VCaP (cell line): Measurements from ENCODE around the gene NME3.

ENCODE experiments used
- H3K27ac ChIP-seq: fragments of 450-650 bp; 2 replicates; pipeline ENCODE4 v1.5.1; 2017
- TF ChIP-seq, protein P1 (sequence below): fragments of 450-650 bp; conservative IDR thresholded peaks from 2 replicates; pipeline ENCODE4 v1.5.1; 2017; ENCODE audit warnings: mild to moderate bottlenecking, moderate library complexity

The NME3 gene

DNA sequence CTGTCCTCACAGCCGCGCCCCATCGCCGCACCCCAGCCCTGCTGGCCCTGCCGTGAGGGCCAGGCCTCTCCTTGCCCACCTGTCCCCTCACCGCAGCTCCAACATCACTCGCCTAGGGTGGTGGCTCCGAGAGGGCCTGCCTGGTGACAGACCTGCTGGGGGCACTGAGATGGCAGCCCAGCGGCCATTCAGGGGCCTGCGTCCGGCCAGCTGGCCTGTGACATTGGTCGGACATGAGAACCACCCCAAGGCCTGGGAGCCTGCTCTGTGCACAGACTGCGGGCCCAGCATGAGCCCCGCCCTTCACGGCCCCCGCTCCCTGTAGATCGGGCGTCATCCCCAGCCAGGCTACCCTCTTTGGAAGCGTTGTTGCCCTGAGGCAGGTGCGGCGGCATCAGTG, 11.8 kb downstream of the NME3 start:
- H3K27ac ChIP-seq: no peak overlapping the region
- TF ChIP-seq, protein P1, sequence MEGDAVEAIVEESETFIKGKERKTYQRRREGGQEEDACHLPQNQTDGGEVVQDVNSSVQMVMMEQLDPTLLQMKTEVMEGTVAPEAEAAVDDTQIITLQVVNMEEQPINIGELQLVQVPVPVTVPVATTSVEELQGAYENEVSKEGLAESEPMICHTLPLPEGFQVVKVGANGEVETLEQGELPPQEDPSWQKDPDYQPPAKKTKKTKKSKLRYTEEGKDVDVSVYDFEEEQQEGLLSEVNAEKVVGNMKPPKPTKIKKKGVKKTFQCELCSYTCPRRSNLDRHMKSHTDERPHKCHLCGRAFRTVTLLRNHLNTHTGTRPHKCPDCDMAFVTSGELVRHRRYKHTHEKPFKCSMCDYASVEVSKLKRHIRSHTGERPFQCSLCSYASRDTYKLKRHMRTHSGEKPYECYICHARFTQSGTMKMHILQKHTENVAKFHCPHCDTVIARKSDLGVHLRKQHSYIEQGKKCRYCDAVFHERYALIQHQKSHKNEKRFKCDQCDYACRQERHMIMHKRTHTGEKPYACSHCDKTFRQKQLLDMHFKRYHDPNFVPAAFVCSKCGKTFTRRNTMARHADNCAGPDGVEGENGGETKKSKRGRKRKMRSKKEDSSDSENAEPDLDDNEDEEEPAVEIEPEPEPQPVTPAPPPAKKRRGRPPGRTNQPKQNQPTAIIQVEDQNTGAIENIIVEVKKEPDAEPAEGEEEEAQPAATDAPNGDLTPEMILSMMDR: no peak

DNA sequence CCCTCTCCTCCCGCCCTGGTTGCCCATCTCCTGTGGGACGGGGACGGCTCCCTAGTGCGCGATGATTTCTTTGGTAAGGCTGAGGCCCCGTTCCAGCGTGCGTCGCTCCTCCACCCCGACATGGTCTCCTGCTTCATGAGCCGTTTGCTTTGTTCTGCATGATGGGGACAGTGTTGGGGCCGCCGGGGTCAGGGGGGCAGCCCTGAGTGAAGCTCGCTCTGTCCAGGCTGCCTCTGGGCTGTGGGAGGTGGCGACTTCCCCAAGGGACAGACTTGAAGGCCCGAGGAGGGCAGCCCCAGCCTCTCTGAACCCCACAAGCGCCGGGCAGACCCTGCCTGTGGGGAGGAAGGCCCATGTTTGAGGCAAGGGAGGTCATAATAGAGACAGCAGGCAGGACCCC, 12.4 kb downstream of the NME3 start:
- TF ChIP-seq, protein P1: no peak
- H3K27ac ChIP-seq: no peak overlapping the region

DNA sequence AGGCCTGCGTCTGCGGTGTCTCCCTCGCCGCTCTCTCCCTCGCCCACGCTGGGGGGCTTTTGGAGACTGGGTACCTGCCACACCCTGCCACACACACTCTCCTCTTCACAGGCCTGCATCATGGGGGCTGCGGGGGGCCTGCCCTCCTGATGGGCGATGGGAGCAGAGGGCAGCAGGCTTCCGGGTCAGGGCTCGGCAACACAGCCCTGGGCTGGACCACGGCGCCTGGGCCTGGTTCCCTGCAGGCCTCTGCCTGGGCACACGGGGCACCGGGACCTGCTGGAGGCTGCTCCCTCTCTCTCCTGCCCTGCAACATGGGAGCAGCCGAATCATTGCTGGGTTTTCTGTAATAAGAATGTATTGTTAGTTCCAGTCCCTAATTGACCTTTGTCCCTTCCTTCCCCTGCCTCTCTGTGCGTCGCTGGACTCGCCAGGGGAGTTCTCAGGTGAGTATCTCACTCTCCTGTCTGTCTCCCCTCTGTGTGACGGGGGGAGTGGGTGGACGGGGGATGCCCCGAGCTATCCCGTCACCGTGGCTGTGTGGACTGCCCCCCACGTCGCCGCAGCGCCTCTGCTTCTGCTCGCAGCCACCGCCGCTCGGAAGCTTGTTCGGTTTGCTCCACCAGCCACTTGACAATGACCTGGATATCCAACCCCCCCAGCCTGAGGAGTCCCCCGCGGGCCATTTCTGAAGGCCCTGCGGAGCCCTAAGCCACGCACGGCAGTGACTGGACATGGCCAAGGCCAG, 13.5 kb downstream of the NME3 start:
- TF ChIP-seq, protein P1: no peak
- H3K27ac ChIP-seq: no peak overlapping the region

DNA sequence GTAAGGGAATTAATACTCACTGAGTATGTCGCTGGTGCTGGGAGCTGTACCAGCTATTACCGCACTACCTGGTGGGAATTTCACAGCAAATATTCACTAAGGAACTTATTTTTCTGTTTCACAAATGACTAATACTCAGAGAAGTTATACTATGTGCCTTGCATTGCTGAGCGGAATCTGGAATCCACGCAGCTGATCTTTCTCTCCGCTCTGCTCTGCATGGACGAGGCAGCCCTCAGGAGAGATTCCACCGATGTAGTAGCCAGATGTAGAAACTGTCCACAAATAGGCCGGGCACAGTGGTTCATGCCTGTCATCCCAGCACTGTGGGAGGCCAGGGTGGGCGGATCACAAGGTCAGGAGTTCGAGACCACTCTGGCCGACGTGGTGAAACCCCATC, 17.1 kb downstream of the NME3 start:
- TF ChIP-seq, protein P1: no peak
- no peak overlapping the region for H3K27ac ChIP-seq

DNA sequence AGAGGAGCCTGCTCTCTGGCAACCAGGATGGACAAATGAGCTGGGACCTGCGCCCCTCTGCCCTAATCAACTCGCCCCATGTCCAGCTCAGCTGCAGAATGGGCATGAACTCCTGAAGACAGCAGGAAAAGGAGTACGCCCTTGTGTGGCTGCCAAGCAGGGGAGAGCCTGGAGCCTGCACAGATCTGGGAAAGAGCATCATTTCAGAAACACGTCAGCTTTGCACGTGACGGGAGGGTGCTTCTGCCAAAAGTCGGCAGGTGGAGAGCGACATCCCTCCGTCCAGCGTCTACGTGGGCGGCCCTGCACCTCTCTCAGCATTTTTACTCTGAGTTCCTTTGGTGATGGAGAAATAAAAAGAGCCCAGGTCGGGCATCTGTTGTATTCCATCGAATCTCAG, 18.5 kb downstream of the NME3 start:
- TF ChIP-seq, protein P1: no peak
- H3K27ac ChIP-seq: no peak overlapping the region

DNA sequence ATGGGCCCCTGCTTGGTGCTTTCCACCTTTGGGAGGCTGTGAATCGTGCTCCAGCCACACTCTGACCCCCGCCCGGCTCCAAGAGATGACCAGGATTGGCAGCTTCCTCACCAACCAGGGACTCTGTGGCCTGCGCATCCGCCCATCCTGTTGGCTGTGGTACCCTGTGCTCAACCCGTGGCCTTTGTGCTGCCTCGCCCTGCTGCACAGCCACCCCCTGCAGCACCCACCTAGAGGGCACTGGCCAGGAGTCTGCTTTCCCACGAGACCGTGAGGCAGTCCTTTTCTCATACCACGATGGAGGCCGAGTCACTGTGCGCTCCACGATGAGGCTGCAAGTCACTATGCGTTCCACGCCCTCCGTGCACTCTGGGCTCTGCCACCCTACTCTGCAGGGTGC, 19.4 kb downstream of the NME3 start:
- TF ChIP-seq, protein P1: no peak
- no peak overlapping the region for H3K27ac ChIP-seq

DNA sequence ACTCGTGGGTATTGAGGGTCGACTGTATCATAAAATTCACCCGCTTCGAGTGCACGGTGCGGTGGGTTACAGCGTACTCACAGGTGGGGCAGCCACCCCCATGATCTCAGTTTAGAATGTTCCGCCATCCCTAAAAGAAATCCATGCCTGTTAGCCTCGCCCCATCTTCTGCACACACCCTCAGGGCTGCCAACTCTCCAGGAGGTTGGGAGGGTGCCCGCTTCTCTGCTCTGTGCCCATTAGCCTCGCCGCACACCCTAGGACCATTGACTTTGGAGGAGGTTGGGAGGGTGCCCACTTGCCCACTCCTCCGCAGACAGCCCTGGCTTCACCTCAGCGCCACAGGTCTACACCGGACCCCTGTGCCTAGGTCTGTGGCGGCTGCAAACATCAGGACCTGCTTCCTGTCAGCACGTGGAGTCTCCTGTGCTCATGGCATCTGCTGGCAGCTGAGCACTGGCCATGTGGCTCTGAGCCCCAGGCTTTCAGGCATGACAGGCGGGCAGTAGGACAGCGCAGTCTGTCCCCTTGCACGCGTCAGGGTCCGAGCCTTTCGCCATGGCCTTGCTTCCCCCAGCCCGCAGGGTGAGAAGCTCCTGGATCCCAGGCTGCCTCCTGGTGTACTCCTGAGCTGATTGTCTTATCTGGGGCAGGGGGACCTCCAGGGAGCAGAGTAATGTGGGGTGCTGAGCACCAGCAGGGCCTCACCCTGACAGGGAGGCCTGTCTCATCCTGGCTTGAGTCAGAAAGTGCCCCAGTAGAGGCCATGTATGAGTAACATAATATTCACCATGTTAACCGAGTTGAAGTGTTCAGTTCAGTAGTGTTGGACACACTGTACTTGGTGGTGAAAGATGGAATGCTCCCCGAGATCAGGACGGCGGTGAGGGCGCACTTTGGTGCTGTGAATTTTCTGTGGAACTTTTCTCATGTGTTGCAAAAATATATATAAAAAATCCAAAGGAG, 21.9 kb downstream of the NME3 start:
- TF ChIP-seq, protein P1: no peak
- H3K27ac ChIP-seq: no peak overlapping the region
